ENCODE results near the gene PLA2G4C. TPM values are rescaled to one million over a fixed set of nuclear protein-coding genes. Genes with fewer than 3 reads are reported as not detected.

Gene PLA2G4C
- total and polyA plus RNA-seq, 2 of the 8 experiments (the other 6 are each of a cell fraction or from before 2014, with no cell fraction given), result 14.9 to 20.5 TPM

- no peak overlapping the region for H2BK120ac ChIP-seq (replicated peaks; ENCODE audit: low read depth, low read length)
- no peaks in the 10 kb centered on the region for H3K9me3 ChIP-seq (ENCODE audit: insufficient read depth in 2 of 2, low read depth in 1 of 2, low read length in 1 of 2)
- no peak overlapping the region for H4K8ac ChIP-seq (ENCODE audit: extremely low read depth, insufficient read depth, low read length)
- WGBS, 2 experiments (ENCODE audit: extremely low coverage in 1 of 2, insufficient coverage in 1 of 2, insufficient read length in 1 of 2, insufficient replicate concordance in 2 of 2, low coverage in 1 of 2, low lambda C conversion rate in 2 of 2, missing lambda C conversion rate in 1 of 2), result 89% methylated on average over 11 of the region's 11 CpGs; no CpG with 5 or more reads in 1 of the 2 experiments
- peaks cover 10 to 41% (median 17%) of the 10 kb centered on the region in 4 experiments; a peak in 7 of 8 replicates for H3K36me3 ChIP-seq (ENCODE audit: control insufficient read depth in 2 of 4, insufficient read depth in 4 of 4, low read length in 3 of 4)
- no peak overlapping the region for H4K91ac ChIP-seq (replicated peaks; ENCODE audit: insufficient read length, low read length)
- no peak overlapping the region for H3K4ac ChIP-seq (replicated peaks; ENCODE audit: insufficient read length, low read depth, low read length)
- H3K23me2 ChIP-seq (ENCODE audit: low read depth, low read length), result no peaks in the 10 kb centered on the region
- no peak overlapping the region for H3K23ac ChIP-seq (ENCODE audit: insufficient read length)
- no peak overlapping the region for H2BK5ac ChIP-seq (ENCODE audit: low read depth, low read length)
- no peak overlapping the region for H2AK5ac ChIP-seq (ENCODE audit: low read depth, low read length)
- H3K56ac ChIP-seq (replicated peaks; ENCODE audit: insufficient read length, low read depth, low read length), result no peak overlapping the region
- no peaks in the 10 kb centered on the region for H3K79me1 ChIP-seq (ENCODE audit: low read depth, low read length)
- H3K79me2 ChIP-seq (ENCODE audit: control insufficient read depth in 1 of 2, insufficient read depth in 2 of 2, low read length in 2 of 2), result no peaks in the 10 kb centered on the region
- no peak overlapping the region for H2BK15ac ChIP-seq (ENCODE audit: low read length)
- no peaks in the 10 kb centered on the region for H4K20me1 ChIP-seq (replicated peaks in 1 of 2; ENCODE audit: control insufficient read depth in 1 of 2, insufficient read depth in 2 of 2, low read length in 2 of 2)
- no peaks in the 10 kb centered on the region for H3K27me3 ChIP-seq (replicated peaks in 1 of 4; ENCODE audit: control insufficient read depth in 3 of 4, extremely low read depth in 1 of 4, insufficient read depth in 3 of 4, low read length in 3 of 4)
- no peak overlapping the region for H3K4me3 ChIP-seq (ENCODE audit: extremely low read depth in 1 of 4, insufficient read depth in 2 of 4, low read depth in 3 of 4, low read length in 4 of 4)
- H3K14ac ChIP-seq (ENCODE audit: insufficient read length), result no peak overlapping the region
- H3K27ac ChIP-seq (ENCODE audit: low read depth, low read length), result no peak overlapping the region
- H3K18ac ChIP-seq (ENCODE audit: extremely low read depth, low read length), result no peak overlapping the region
- no peak overlapping the region for H2AFZ ChIP-seq (ENCODE audit: low read length)
- CTCF ChIA-PET (ENCODE audit: partially characterized antibody), result interaction anchor here (1.0 to 4.3 kb wide), 5 partner anchors 8 to 34 kb away, joined by 3 to 21 read pairs (median 7); partner anchors contain the start of gene PLA2G4C
- no peak for DNase-seq (ENCODE audit: low read depth in 1 of 2, low spot score in 2 of 2)
- POLR2A ChIA-PET (ENCODE audit: partially characterized antibody), result interaction anchor here (0.6 kb wide), 1 partner anchor 9 kb away, joined by 3 read pairs; no protein-coding TSS in a partner anchor
- H3K4me2 ChIP-seq (ENCODE audit: insufficient read depth in 1 of 2, low read depth in 2 of 2, low read length in 2 of 2), result no peak overlapping the region
- no peak overlapping the region for H3K9ac ChIP-seq (replicated peaks in 1 of 4; ENCODE audit: extremely low read depth in 1 of 4, low read depth in 3 of 4, low read length in 3 of 4)
- TF ChIP-seq KDM4A (IDR thresholded peaks at IDR 0.05; ENCODE audit: low read depth, low read length, severe bottlenecking) (no peak), SP2 (IDR thresholded peaks at IDR 0.05; ENCODE audit: low read length) (no peak), JUND (IDR thresholded peaks at IDR 0.05; ENCODE audit: low read length) (no peak), SP1 (IDR thresholded peaks at IDR 0.05; ENCODE audit: low read depth, low read length) (no peak), ASH2L (IDR thresholded peaks at IDR 0.05; ENCODE audit: low read length) (no peak), ATF2 (IDR thresholded peaks at IDR 0.05; ENCODE audit: low read length) (no peak), BACH1 (IDR thresholded peaks at IDR 0.05; ENCODE audit: low read length) (no peak), RAD21 (IDR thresholded peaks at IDR 0.05 in 1 of 2, conservative IDR thresholded peaks at IDR 0.05 in 1 of 2; ENCODE audit: low read depth in 2 of 2, low read length in 2 of 2) (no peak), TAF7 (optimal IDR thresholded peaks at IDR 0.05; ENCODE audit: borderline replicate concordance, low read depth, low read length) (no peak)
- no peak overlapping the region for H2BK12ac ChIP-seq (ENCODE audit: low read depth, low read length)
- no peak overlapping the region for H2BK20ac ChIP-seq (ENCODE audit: low read length)
- no peak overlapping the region for H4K5ac ChIP-seq (ENCODE audit: insufficient read length, low read depth, low read length)
- no peaks in the 10 kb centered on the region for H3K4me1 ChIP-seq (replicated peaks in 1 of 4; ENCODE audit: control insufficient read depth in 3 of 4, insufficient read depth in 4 of 4, low read length in 3 of 4)
- FAIRE-seq, result no peak
Measured at GRCh38 chr19:48118131-48118517, 7.5 kb upstream of the PLA2G4C start.
